ENCODE results near the gene PPP1R12B. TPM values are rescaled to one million over a fixed set of nuclear protein-coding genes. Genes with fewer than 3 reads are reported as not detected.
"Not testable (repeated sequence)": the region's sequence is repeated elsewhere in the genome, so short reads cannot be mapped to it uniquely, and the experiment has no call there.

The PPP1R12B gene
- total and polyA plus RNA-seq, 4 donors = 6.0 to 122 (median 22.0) TPM

DNA sequence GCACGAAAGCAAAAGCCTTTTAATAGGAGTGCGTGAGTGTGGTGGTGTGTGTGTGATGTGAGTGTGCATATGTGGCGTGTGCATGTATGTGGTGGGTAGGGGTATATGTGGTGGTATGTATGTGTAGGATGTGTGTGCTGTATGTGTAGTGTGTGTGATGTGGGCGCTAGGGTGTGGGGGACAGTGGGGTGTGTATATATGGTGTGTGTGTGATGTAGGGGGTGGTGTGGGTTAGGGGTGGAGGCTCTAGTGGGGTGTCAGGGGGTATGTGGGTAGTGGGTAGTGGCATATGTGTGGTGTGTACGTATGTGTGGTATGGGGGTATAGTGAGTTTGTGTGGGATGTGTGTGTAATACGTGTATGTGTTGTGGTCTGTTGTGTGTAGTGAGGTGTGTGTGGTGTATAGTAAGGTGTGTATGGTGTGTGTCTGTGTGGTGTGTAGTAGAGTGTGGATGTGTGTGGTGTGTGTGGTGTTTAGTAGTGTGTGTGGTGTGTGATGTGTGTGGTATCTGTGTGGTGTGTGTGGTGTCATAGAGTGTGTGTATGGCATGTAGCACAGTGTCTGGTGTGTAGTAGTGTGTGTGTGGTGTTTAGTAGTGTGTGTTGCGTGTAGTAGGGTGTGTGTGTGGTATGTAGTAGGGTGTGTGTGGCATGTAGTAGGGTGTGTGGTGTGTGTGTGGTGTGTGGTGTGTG lies 275.7 kb downstream of the PPP1R12B start:
- Histone ChIP-seq H3K9ac (ENCODE audit: insufficient read depth in 1 of 2, low read length in 2 of 2) (no peak overlapping the region), H3K4me3 (no peak overlapping the region), H3K27ac (ENCODE audit: low read depth in 1 of 2, low read length in 1 of 2) (no peak overlapping the region), H3K9me3 (ENCODE audit: control insufficient read depth in 4 of 4, insufficient read depth in 3 of 4, low read length in 3 of 4) (no peaks in the 10 kb centered on the region), H3K4me1 (ENCODE audit: control insufficient read depth in 5 of 5, insufficient read depth in 5 of 5, low read length in 5 of 5) (peaks cover 0 to 7% (median 2%) of the 10 kb centered on the region in 5 donors), H3K27me3 (ENCODE audit: control insufficient read depth in 3 of 3, insufficient read depth in 3 of 3, low read length in 2 of 3) (peaks cover 0 to 3% (median 0%) of the 10 kb centered on the region in 3 donors), H3K36me3 (ENCODE audit: control insufficient read depth in 4 of 4, insufficient read depth in 4 of 4, low read length in 4 of 4) (no peaks in the 10 kb centered on the region)
- 92% methylated on average over 7 of the region's 7 CpGs for WGBS, 2 donors
- ATAC-seq (ENCODE audit: insufficient read depth, low FRiP score) (no peak), DNase-seq (no peak)
- TF ChIP-seq, protein P1, sequence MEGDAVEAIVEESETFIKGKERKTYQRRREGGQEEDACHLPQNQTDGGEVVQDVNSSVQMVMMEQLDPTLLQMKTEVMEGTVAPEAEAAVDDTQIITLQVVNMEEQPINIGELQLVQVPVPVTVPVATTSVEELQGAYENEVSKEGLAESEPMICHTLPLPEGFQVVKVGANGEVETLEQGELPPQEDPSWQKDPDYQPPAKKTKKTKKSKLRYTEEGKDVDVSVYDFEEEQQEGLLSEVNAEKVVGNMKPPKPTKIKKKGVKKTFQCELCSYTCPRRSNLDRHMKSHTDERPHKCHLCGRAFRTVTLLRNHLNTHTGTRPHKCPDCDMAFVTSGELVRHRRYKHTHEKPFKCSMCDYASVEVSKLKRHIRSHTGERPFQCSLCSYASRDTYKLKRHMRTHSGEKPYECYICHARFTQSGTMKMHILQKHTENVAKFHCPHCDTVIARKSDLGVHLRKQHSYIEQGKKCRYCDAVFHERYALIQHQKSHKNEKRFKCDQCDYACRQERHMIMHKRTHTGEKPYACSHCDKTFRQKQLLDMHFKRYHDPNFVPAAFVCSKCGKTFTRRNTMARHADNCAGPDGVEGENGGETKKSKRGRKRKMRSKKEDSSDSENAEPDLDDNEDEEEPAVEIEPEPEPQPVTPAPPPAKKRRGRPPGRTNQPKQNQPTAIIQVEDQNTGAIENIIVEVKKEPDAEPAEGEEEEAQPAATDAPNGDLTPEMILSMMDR (IDR thresholded peaks at IDR 0.05; ENCODE audit: control extremely low read depth, extremely low read depth) = no peak

DNA sequence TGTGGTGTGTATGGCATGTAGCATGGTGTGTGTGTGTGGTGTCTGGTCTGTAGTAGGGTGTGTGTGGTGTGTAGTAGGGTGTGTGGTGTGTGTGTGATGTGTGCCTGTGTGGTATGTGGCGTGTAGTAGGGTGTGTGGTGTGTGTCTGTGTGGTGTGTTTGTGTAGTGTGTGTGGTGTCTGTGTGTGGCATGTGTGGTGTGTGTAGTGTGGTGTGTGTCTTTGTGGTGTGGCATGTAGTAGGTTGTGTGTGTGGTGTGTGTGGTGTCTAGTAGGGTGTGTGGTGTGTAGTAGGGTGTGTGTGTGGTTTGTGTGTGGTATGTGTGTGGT lies 276.2 kb downstream of the PPP1R12B start:
- ATAC-seq (ENCODE audit: insufficient read depth, low FRiP score) (no peak), DNase-seq (no peak)
- Histone ChIP-seq H3K9ac (ENCODE audit: insufficient read depth in 1 of 2, low read length in 2 of 2) (no peak overlapping the region), H3K9me3 (ENCODE audit: control insufficient read depth in 4 of 4, insufficient read depth in 3 of 4, low read length in 3 of 4) (no peaks in the 10 kb centered on the region), H3K27ac (ENCODE audit: low read depth in 1 of 2, low read length in 1 of 2) (no peak overlapping the region), H3K4me3 (no peak overlapping the region), H3K36me3 (ENCODE audit: control insufficient read depth in 4 of 4, insufficient read depth in 4 of 4, low read length in 4 of 4) (no peaks in the 10 kb centered on the region), H3K27me3 (ENCODE audit: control insufficient read depth in 3 of 3, insufficient read depth in 3 of 3, low read length in 2 of 3) (peaks cover 0 to 3% (median 0%) of the 10 kb centered on the region in 3 donors), H3K4me1 (ENCODE audit: control insufficient read depth in 5 of 5, insufficient read depth in 5 of 5, low read length in 5 of 5) (peaks cover 0 to 7% (median 2%) of the 10 kb centered on the region in 5 donors)
- TF ChIP-seq, protein P1 (IDR thresholded peaks at IDR 0.05; ENCODE audit: control extremely low read depth, extremely low read depth) = no peak
- WGBS, 2 donors = 69 to 90% methylated on average over 1 of the region's 1 CpG

DNA sequence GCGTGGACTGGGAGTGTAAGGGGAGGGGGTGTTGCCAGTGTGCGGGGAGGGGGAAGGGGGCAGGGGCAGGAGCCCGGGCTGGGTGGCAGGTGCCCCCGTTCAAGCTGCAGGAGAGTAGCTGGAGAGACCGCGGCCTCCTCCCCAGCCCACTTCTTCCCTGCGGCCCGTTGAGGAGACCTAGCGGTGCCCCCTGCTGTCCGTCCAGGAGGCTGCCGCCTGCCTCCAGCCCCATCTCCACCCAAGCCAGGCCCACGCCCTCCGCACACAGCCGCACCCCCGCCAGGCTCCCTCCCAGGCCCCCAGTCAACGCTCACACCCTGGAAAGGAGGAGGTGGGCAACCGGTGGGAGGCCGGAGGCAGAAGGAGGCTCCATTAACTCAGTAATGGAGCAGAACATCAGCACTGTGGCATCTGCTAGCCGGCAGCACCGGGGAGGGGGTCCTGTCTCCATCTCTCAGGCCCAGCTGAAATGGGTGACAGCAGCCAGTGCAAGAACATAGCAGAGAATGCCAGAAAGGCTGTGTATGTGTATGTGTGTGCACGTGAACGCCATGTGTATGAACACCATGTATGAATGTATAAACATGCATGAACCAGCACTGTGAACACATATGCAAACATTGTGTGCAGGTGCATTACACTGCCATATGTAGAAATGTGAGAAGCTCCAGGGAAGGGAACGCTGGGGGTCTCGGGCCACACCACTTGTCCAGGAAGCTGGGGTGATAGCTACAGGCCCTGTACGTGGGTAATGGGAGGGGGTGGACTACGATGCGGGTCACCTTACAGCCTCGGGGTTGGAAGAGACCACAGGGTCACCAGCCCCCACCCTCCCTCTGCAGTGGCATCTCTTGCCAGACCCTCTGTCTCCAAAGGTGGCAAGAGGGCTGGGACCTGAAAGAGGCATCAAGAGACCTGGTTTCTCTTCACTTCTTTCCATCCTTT lies 277.2 kb downstream of the PPP1R12B start:
- 35 to 38% methylated on average over 28 of the region's 28 CpGs for WGBS, 2 donors
- Histone ChIP-seq H3K4me3 (no peak overlapping the region), H3K27me3 (ENCODE audit: control insufficient read depth in 3 of 3, insufficient read depth in 3 of 3, low read length in 2 of 3) (peaks cover 0 to 3% (median 2%) of the 10 kb centered on the region in 3 donors), H3K4me1 (ENCODE audit: control insufficient read depth in 5 of 5, insufficient read depth in 5 of 5, low read length in 5 of 5) (peaks cover 0 to 7% (median 2%) of the 10 kb centered on the region in 5 donors), H3K27ac (ENCODE audit: low read depth in 1 of 2, low read length in 1 of 2) (no peak overlapping the region), H3K36me3 (ENCODE audit: control insufficient read depth in 4 of 4, insufficient read depth in 4 of 4, low read length in 4 of 4) (no peaks in the 10 kb centered on the region), H3K9me3 (ENCODE audit: control insufficient read depth in 4 of 4, insufficient read depth in 3 of 4, low read length in 3 of 4) (peaks cover 0 to 2% (median 0%) of the 10 kb centered on the region in 4 donors), H3K9ac (ENCODE audit: insufficient read depth in 1 of 2, low read length in 2 of 2) (no peak overlapping the region)
- TF ChIP-seq, protein P1 (IDR thresholded peaks at IDR 0.05; ENCODE audit: control extremely low read depth, extremely low read depth) = peak; percentile 36
- ATAC-seq (ENCODE audit: insufficient read depth, low FRiP score) (peak; percentile 12), DNase-seq (peak; percentile 54 to 72 (median 66))

DNA sequence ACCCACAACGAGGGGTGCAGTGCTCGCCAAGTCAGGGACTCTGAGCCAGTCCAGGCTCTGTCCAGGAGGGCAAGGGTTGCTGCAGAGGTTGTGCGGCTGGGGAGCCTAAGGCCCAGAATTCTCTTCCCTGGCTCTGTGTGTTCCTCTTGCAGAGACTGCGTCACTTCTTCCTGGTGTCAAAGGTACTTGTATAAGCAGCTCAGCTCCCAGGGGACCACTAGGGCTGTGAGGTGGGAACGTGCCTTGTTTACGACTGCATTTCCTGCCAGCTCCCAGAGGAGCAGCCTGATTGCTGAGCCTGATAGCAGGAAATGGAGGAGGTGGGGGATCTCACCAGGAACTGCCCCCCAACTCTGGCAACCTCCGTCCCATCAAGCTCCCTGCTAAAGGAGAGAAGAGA lies 278.5 kb downstream of the PPP1R12B start:
- not testable (repeated sequence) for H3K27me3 ChIP-seq (ENCODE audit: control insufficient read depth in 3 of 3, insufficient read depth in 3 of 3, low read length in 2 of 3)
- WGBS, 2 donors = 63 to 83% methylated on average over 7 of the region's 7 CpGs

More for the DNA sequence above, 278.5 kb downstream of the PPP1R12B start:
- H3K36me3 ChIP-seq (ENCODE audit: control insufficient read depth in 4 of 4, insufficient read depth in 4 of 4, low read length in 4 of 4); H3K9ac ChIP-seq (ENCODE audit: insufficient read depth in 1 of 2, low read length in 2 of 2); H3K4me3 ChIP-seq; H3K4me1 ChIP-seq (ENCODE audit: control insufficient read depth in 5 of 5, insufficient read depth in 5 of 5, low read length in 5 of 5); H3K9me3 ChIP-seq (ENCODE audit: control insufficient read depth in 4 of 4, insufficient read depth in 3 of 4, low read length in 3 of 4); ATAC-seq (ENCODE audit: insufficient read depth, low FRiP score); H3K27ac ChIP-seq (ENCODE audit: low read depth in 1 of 2, low read length in 1 of 2): not testable (repeated sequence)
- peak in 1 of 3 donors; percentile 44 for DNase-seq
